PFSK-1 (cell line): ENCODE data around the gene GRID1.

ENCODE experiments used
- FOXP2 ChIP-seq: optimal IDR thresholded peaks from 2 replicates; pipeline ENCODE3; 2011; ENCODE audit warnings: borderline replicate concordance, control low read depth, inconsistent platforms; ENCODE audit not compliant: insufficient read depth; ENCODE audit errors: extremely low read length, extremely low read depth
- POLR2AphosphoS5 ChIP-seq: IDR thresholded peaks from 2 replicates; pipeline ENCODE4 v1.6.1; 2012; ENCODE audit warnings: low read depth, mild to moderate bottlenecking, control low read depth, low read length, moderate library complexity
- SIN3A ChIP-seq: IDR thresholded peaks from 2 replicates; pipeline ENCODE4 v1.6.1; 2012; ENCODE audit warnings: mild to moderate bottlenecking, low read length, moderate library complexity, borderline replicate concordance; ENCODE audit not compliant: insufficient read depth
- TAF1 ChIP-seq: IDR thresholded peaks from 2 replicates; pipeline ENCODE4 v1.6.1; 2012; ENCODE audit warnings: low read length, control low read depth, borderline replicate concordance; ENCODE audit not compliant: insufficient read depth
- TF ChIP-seq, protein P1 (sequence below), 2 experiments: IDR thresholded peaks; 2 replicates each; pipeline versions ENCODE4 v1.6.1 to v1.8.0; 2011 to 2012; ENCODE audit warnings: low read depth in 2 of 2, low read length in 2 of 2, control low read depth in 1 of 2, inconsistent platforms in 1 of 2, mild to moderate bottlenecking in 1 of 2, moderate library complexity in 1 of 2; ENCODE audit not compliant: insufficient read depth in 1 of 2

DNA sequence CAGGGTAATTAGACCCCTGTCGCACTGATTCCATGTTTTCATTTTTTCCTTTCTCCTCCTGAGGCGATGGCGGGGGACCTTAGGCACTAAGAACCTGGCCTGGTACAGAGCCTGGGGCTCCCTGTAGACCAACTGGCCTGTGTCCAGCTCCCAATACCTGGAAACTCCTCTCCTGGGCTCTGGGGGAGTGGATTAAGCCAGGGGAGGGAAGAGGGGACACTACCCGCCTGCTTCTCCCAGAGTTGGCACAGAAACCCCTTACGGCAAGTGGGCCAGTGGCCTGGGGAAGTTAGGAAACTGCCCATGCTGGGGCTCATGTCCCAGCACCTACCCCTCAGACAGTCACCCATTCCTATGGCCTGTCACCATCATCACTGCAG lies 121.6 kb downstream of the GRID1 start:
- TF ChIP-seq SIN3A (no peak), POLR2AphosphoS5 (no peak), TAF1 (no peak), FOXP2 (no peak)
- TF ChIP-seq, protein P1, sequence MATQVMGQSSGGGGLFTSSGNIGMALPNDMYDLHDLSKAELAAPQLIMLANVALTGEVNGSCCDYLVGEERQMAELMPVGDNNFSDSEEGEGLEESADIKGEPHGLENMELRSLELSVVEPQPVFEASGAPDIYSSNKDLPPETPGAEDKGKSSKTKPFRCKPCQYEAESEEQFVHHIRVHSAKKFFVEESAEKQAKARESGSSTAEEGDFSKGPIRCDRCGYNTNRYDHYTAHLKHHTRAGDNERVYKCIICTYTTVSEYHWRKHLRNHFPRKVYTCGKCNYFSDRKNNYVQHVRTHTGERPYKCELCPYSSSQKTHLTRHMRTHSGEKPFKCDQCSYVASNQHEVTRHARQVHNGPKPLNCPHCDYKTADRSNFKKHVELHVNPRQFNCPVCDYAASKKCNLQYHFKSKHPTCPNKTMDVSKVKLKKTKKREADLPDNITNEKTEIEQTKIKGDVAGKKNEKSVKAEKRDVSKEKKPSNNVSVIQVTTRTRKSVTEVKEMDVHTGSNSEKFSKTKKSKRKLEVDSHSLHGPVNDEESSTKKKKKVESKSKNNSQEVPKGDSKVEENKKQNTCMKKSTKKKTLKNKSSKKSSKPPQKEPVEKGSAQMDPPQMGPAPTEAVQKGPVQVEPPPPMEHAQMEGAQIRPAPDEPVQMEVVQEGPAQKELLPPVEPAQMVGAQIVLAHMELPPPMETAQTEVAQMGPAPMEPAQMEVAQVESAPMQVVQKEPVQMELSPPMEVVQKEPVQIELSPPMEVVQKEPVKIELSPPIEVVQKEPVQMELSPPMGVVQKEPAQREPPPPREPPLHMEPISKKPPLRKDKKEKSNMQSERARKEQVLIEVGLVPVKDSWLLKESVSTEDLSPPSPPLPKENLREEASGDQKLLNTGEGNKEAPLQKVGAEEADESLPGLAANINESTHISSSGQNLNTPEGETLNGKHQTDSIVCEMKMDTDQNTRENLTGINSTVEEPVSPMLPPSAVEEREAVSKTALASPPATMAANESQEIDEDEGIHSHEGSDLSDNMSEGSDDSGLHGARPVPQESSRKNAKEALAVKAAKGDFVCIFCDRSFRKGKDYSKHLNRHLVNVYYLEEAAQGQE (IDR thresholded peaks at IDR 0.05; ENCODE audit: insufficient read depth in 1 of 2, low read depth in 2 of 2, low read length in 2 of 2): no peak
